Activated CD4-positive, CD25-positive, alpha-beta regulatory T cell (primary cell): Measurements from ENCODE around the gene GABRB2.

Experiments used
- DNase-seq, 4 experiments: peaks; one replicate each; lab custom pipeline; 2025; lab: John Stamatoyannopoulos, UW

The GABRB2 gene

GRCh38 chr5:161471211-161471950 lies 75.1 kb downstream of the GABRB2 start:
- no peak for DNase-seq

- DNase-seq: no peak
Observed at GRCh38 chr5:161467703-161468102, 78.8 kb downstream of the GABRB2 start.

GRCh38 chr5:161460741-161461140 lies 85.8 kb downstream of the GABRB2 start:
- no peak for DNase-seq

- DNase-seq: no peak
Observed at GRCh38 chr5:161446655-161447054, 99.9 kb downstream of the GABRB2 start.

GRCh38 chr5:161442471-161442870 lies 104.1 kb downstream of the GABRB2 start:
- DNase-seq: no peak

GRCh38 chr5:161432798-161433197 lies 113.7 kb downstream of the GABRB2 start:
- DNase-seq: no peak

- DNase-seq: no peak
Observed at GRCh38 chr5:161431963-161432362, 114.6 kb downstream of the GABRB2 start.

- no peak for DNase-seq
Observed at GRCh38 chr5:161421067-161421466, 125.5 kb downstream of the GABRB2 start.

- DNase-seq: no peak
Observed at GRCh38 chr5:161420521-161420920, 126.0 kb downstream of the GABRB2 start.

GRCh38 chr5:161414896-161415295 lies 131.6 kb downstream of the GABRB2 start:
- DNase-seq: no peak

GRCh38 chr5:161414037-161414436 lies 132.5 kb downstream of the GABRB2 start:
- DNase-seq: no peak

GRCh38 chr5:161412792-161413191 lies 133.7 kb downstream of the GABRB2 start:
- no peak for DNase-seq

GRCh38 chr5:161411156-161411555 lies 135.4 kb downstream of the GABRB2 start:
- no peak for DNase-seq

- no peak for DNase-seq
Observed at GRCh38 chr5:161410640-161411039, 135.9 kb downstream of the GABRB2 start.

GRCh38 chr5:161409471-161409870 lies 137.1 kb downstream of the GABRB2 start:
- DNase-seq: no peak

GRCh38 chr5:161406880-161407279 lies 139.6 kb downstream of the GABRB2 start:
- DNase-seq: no peak

- no peak for DNase-seq
Observed at GRCh38 chr5:161403996-161404395, 142.5 kb downstream of the GABRB2 start.

GRCh38 chr5:161403121-161403520 lies 143.4 kb downstream of the GABRB2 start:
- no peak for DNase-seq

GRCh38 chr5:161400583-161400982 lies 145.9 kb downstream of the GABRB2 start:
- DNase-seq: no peak

- no peak for DNase-seq
Observed at GRCh38 chr5:161399996-161400562, 146.4 kb downstream of the GABRB2 start.

- no peak for DNase-seq
Observed at GRCh38 chr5:161397448-161397847, 149.1 kb downstream of the GABRB2 start.

GRCh38 chr5:161396171-161396570 lies 150.4 kb downstream of the GABRB2 start:
- DNase-seq: no peak

- no peak for DNase-seq
Observed at GRCh38 chr5:161391724-161392123, 154.8 kb downstream of the GABRB2 start.

GRCh38 chr5:161391016-161391415 lies 155.5 kb downstream of the GABRB2 start:
- no peak for DNase-seq
